GM12875 (cell line): ENCODE results near the gene SKAP2.

ENCODE experiments used
- H3K4me3 ChIP-seq: one replicate; pipeline ENCODE4 v1.5.1; 2011; ENCODE audit warnings: low read depth, low read length, control low read depth
- CTCF ChIP-seq: IDR thresholded peaks from 2 replicates; pipeline ENCODE4 v1.5.1; 2011; ENCODE audit warnings: low read depth, mild to moderate bottlenecking, control low read depth, inconsistent platforms, low read length, moderate library complexity, borderline replicate concordance; ENCODE audit not compliant: insufficient read depth

SKAP2 gene

DNA sequence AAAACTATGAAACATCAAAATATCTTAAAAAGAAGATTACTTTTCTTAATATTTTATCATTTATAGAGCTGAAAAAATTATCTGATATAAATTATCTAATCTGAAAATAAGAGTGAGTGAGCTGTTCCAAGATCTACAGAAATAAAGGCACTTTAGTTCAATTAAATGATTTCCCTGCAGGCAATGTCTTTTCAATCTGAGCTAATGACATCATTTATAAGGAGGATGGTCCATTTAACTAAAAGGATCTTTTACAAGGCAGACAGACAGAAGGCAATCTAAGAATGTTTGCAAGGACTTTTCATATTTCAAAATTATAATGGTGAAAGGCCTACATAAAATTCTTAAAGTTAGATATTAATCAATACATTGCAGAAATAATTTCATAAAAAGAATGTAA lies 71.8 kb downstream of the SKAP2 start:
- no peak for TF ChIP-seq CTCF
- H3K4me3 ChIP-seq = no peak overlapping the region

DNA sequence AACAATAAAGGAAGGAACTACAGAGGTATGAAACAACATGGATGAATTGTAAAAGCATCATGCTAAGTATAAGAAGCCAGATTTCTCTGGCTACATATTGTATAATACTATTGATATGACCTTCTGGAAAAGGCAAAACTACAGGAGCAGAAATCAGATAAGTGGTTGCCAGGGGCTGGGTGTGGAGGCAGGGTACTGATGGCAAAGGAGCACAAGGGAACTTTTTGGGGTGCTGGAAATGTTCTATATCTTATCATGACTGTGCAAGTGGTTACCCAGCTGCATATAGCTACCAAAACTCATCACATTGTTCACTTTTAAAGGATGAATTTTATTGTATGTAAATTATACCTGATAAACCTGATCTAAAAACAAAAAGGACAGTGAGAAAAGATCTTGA lies 72.4 kb downstream of the SKAP2 start:
- no peak overlapping the region for H3K4me3 ChIP-seq

GRCh38 chr7:26789481-26790184 lies 74.8 kb downstream of the SKAP2 start:
- no peak overlapping the region for H3K4me3 ChIP-seq
- TF ChIP-seq CTCF = no peak

More for the DNA sequence above, 72.4 kb downstream of the SKAP2 start:
- no peak for TF ChIP-seq CTCF

- no peak for TF ChIP-seq CTCF
- H3K4me3 ChIP-seq = no peak overlapping the region
Observed at GRCh38 chr7:26787701-26788100, 76.7 kb downstream of the SKAP2 start.

DNA sequence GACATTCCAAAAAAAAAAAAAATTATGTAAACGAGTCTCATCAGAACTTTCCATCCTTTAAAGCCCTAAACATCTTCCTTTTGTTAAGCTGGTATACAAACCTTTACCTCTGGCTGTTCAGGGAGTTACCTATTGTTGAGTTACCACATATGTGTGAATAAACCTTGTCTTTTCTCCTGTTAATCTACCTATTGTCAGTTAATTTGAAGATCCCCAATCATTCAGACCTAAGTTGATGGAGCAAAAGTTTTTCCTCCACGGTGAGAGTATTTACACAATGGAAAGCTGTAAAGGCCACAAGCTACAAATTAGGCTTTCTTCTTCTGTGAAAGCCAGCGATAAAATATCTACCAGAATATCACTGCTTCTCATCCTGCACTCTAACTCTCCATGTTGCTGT lies 80.3 kb downstream of the SKAP2 start:
- TF ChIP-seq CTCF = no peak
- H3K4me3 ChIP-seq = no peak overlapping the region

- H3K4me3 ChIP-seq = no peak overlapping the region
- TF ChIP-seq CTCF = no peak
Observed at GRCh38 chr7:26782501-26782900, 81.9 kb downstream of the SKAP2 start.

DNA sequence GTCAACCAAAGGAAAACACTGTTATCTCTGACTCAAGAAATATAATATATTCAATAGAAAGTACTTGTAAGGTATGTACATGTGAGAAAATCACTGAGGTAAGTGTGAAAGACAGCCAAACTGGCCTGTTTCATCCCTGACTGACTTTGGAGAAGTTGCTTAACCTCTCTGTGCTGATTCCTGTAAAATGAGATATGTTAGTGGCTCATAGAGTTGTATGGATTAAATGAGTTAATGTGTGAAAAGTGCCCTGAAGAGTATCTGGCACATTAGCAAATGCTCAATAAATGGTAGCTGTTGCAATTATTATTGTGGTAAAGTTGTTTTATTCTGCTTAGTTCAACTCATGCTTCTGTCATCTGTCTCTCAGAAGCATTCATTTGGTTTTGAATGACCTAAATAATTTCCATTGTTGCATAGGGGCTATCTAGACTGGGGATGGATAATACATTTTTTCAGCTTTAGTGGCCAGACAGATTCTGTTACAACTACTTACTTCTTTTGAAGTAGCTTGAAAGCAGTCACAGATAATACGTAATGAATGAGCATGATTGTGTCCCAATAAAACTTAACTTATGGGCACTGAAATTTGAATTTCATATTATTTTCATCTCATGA lies 84.3 kb downstream of the SKAP2 start:
- no peak for TF ChIP-seq CTCF

More for the DNA sequence above, 84.3 kb downstream of the SKAP2 start:
- no peak overlapping the region for H3K4me3 ChIP-seq
